IMR-90 (cell line): Measurements from ENCODE around the gene ITGA6.

Source experiments
- BHLHE40 ChIP-seq: fragments of 150-350 bp; IDR thresholded peaks from 2 replicates; pipeline ENCODE4 v1.6.1; 2016; ENCODE audit warnings: mild to moderate bottlenecking, low read depth, low read length
- CEBPB ChIP-seq: IDR thresholded peaks from 2 replicates; pipeline ENCODE4 v1.6.1; 2012; ENCODE audit warnings: low read depth, low read length, improper control_type of control experiment
- FOS ChIP-seq: fragments of 150-350 bp; IDR thresholded peaks from 2 replicates; pipeline ENCODE4 v1.6.1; 2016; ENCODE audit warnings: low read depth, low read length
- MXI1 ChIP-seq: IDR thresholded peaks from 2 replicates; pipeline ENCODE4 v1.6.1; 2012; ENCODE audit warnings: low read depth, mild to moderate bottlenecking, low read length, moderate library complexity, borderline replicate concordance
- NFE2L2 ChIP-seq: fragments of 150-350 bp; IDR thresholded peaks from 2 replicates; pipeline ENCODE4 v1.6.1; 2016; ENCODE audit warnings: low read depth, mild to moderate bottlenecking, low read length
- POLR2A ChIP-seq: IDR thresholded peaks from 2 replicates; pipeline ENCODE4 v1.6.1; 2012; ENCODE audit warnings: mild to moderate bottlenecking, low read depth, low read length
- RAD21 ChIP-seq: IDR thresholded peaks from 2 replicates; pipeline ENCODE4 v1.6.1; 2012; ENCODE audit warnings: low read length, improper control_type of control experiment
- SMC3 ChIP-seq: fragments of 150-350 bp; IDR thresholded peaks from 2 replicates; pipeline ENCODE4 v1.6.1; 2016; ENCODE audit warnings: low read depth, mild to moderate bottlenecking, antibody characterized with exemption, low read length, moderate library complexity
- TF ChIP-seq, protein P1 (sequence below): conservative IDR thresholded peaks from 2 replicates; pipeline ENCODE4 v1.5.1; 2012; ENCODE audit warnings: mild to moderate bottlenecking, low read depth, low read length, improper control_type of control experiment

DNA sequence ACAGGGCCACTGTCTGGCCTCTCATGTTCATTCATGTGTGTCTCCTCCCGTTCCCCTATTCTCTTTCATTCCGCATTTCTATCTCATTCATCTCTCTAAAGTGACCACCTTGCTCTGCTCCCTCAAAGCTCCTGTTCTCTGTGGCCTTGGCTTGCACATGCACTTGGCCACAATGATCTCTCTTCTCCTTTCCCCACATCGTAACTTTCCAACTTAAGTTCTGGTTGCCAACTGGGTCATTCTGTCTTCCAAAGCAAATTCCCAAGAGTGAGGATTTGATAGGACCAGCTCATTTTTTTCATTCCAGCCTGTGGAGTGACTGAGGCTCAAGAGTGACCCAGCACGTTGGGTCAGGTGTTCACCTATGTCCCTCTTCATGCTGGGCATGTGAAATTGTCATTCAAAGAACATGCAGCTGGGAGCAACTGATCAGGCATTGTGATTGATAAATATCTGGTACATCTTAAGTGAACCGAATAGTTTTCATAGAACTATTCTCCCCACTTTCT, 14.3 kb upstream of the ITGA6 start:
- no peak for TF ChIP-seq NFE2L2
- no peak for TF ChIP-seq POLR2A
- TF ChIP-seq RAD21 = no peak
- TF ChIP-seq, protein P1, sequence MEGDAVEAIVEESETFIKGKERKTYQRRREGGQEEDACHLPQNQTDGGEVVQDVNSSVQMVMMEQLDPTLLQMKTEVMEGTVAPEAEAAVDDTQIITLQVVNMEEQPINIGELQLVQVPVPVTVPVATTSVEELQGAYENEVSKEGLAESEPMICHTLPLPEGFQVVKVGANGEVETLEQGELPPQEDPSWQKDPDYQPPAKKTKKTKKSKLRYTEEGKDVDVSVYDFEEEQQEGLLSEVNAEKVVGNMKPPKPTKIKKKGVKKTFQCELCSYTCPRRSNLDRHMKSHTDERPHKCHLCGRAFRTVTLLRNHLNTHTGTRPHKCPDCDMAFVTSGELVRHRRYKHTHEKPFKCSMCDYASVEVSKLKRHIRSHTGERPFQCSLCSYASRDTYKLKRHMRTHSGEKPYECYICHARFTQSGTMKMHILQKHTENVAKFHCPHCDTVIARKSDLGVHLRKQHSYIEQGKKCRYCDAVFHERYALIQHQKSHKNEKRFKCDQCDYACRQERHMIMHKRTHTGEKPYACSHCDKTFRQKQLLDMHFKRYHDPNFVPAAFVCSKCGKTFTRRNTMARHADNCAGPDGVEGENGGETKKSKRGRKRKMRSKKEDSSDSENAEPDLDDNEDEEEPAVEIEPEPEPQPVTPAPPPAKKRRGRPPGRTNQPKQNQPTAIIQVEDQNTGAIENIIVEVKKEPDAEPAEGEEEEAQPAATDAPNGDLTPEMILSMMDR = no peak
- no peak for TF ChIP-seq MXI1
- TF ChIP-seq SMC3 = no peak
- no peak for TF ChIP-seq FOS
- no peak for TF ChIP-seq BHLHE40
- TF ChIP-seq CEBPB = no peak
